ENCODE measurements around the gene ADK.
A peak's percentile ranks its signal among the peaks of the same experiment; 100 is the strongest.

ADK gene

GRCh38 chr10:74377476-74377875 is 226.5 kb downstream of the ADK start:
- no peak for DNase-seq

GRCh38 chr10:74379474-74379873 is 228.5 kb downstream of the ADK start:
- no peak for DNase-seq

- no peak for DNase-seq
Observed at GRCh38 chr10:74380795-74381194, 229.8 kb downstream of the ADK start.

GRCh38 chr10:74381291-74381853 is 230.4 kb downstream of the ADK start:
- DNase-seq: no peak

- DNase-seq: no peak
Observed at GRCh38 chr10:74382663-74383062, 231.6 kb downstream of the ADK start.

- DNase-seq: no peak
Observed at GRCh38 chr10:74383642-74384041, 232.6 kb downstream of the ADK start.

GRCh38 chr10:74384615-74385183 is 233.7 kb downstream of the ADK start:
- DNase-seq: no peak

- DNase-seq: no peak
Observed at GRCh38 chr10:74388801-74389200, 237.8 kb downstream of the ADK start.

GRCh38 chr10:74391786-74392185 is 240.8 kb downstream of the ADK start:
- no peak for DNase-seq

- no peak for DNase-seq
Observed at GRCh38 chr10:74394416-74394969, 243.5 kb downstream of the ADK start.

- DNase-seq: no peak
Observed at GRCh38 chr10:74400186-74400585, 249.2 kb downstream of the ADK start.

GRCh38 chr10:74406006-74406405 is 255.0 kb downstream of the ADK start:
- no peak for DNase-seq

GRCh38 chr10:74415146-74415839 is 264.3 kb downstream of the ADK start:
- no peak for DNase-seq

GRCh38 chr10:74417397-74417796 is 266.4 kb downstream of the ADK start:
- DNase-seq: no peak

GRCh38 chr10:74418285-74418872 is 267.4 kb downstream of the ADK start:
- DNase-seq: peak; percentile 6

- no peak for DNase-seq
Observed at GRCh38 chr10:74419491-74419951, 268.5 kb downstream of the ADK start.

GRCh38 chr10:74419958-74420375 is 268.9 kb downstream of the ADK start:
- peak; percentile 34 for DNase-seq

GRCh38 chr10:74424565-74424964 is 273.5 kb downstream of the ADK start:
- no peak for DNase-seq

- no peak for DNase-seq
Observed at GRCh38 chr10:74425456-74426001, 274.5 kb downstream of the ADK start.

GRCh38 chr10:74431816-74432215 is 280.8 kb downstream of the ADK start:
- no peak for DNase-seq

- no peak for DNase-seq
Observed at GRCh38 chr10:74432841-74433594, 282.0 kb downstream of the ADK start.

- no peak for DNase-seq
Observed at GRCh38 chr10:74433595-74433956, 282.6 kb downstream of the ADK start.

GRCh38 chr10:74433993-74434392 is 283.0 kb downstream of the ADK start:
- DNase-seq: no peak

Measured in hematopoietic multipotent progenitor cell treated with erythropoietin and hydrocortisone succinate and interleukin-3 and kit ligand, for 8 days (in vitro differentiated cells).